SU-DHL-6 (cell line): ENCODE measurements around the gene KAZN.

ENCODE experiments used
- EZH2phosphoT487 ChIP-seq: fragments of 200-600 bp; sonication (generic), shearing (Covaris generic); conservative IDR thresholded peaks from 2 replicates; pipeline ENCODE4 v1.6.1; 2018; ENCODE audit warnings: mild to moderate bottlenecking, antibody characterized with exemption, low read length, moderate library complexity, mixed read lengths
- TF ChIP-seq, protein P1 (sequence below): fragments of 200-600 bp; sonication (generic); IDR thresholded peaks from one replicate; pipeline ENCODE4 v1.5.1; 2017; ENCODE audit warnings: antibody characterized with exemption, mild to moderate bottlenecking, low read length, moderate library complexity; ENCODE audit not compliant: insufficient read depth, poor library complexity, severe bottlenecking

DNA sequence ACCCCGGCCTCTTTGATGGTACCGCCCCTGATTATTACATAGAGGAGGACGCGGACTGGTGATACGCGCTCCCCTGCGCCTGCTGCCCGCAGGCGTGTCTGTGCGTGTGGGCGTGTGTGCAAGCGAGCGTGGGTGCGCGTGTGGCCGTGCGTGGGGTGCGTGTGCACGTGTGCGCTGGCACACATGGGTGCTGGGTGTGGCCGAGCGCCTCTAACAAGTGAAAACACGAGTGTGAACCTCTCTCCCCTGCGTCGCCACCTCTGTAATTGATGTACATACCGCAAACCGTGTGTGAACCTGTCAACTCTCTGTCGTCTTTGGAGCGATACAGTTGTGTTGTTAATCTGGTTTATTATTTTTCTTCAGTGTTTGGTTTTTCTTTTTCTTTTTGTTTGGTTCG is 467.3 kb downstream of the KAZN start:
- TF ChIP-seq, protein P1, sequence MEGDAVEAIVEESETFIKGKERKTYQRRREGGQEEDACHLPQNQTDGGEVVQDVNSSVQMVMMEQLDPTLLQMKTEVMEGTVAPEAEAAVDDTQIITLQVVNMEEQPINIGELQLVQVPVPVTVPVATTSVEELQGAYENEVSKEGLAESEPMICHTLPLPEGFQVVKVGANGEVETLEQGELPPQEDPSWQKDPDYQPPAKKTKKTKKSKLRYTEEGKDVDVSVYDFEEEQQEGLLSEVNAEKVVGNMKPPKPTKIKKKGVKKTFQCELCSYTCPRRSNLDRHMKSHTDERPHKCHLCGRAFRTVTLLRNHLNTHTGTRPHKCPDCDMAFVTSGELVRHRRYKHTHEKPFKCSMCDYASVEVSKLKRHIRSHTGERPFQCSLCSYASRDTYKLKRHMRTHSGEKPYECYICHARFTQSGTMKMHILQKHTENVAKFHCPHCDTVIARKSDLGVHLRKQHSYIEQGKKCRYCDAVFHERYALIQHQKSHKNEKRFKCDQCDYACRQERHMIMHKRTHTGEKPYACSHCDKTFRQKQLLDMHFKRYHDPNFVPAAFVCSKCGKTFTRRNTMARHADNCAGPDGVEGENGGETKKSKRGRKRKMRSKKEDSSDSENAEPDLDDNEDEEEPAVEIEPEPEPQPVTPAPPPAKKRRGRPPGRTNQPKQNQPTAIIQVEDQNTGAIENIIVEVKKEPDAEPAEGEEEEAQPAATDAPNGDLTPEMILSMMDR = no peak
- TF ChIP-seq EZH2phosphoT487 = no peak
